Measurements from ENCODE around the gene MOGAT3.

Gene MOGAT3

GRCh38 chr7:101235522-101235921, 34.7 kb upstream of the MOGAT3 start:
- in situ Hi-C loops (cut with HindIII; ENCODE audit: low pct_ligation_motif_present, low pct_unique_long_range_greater_than_20kb, low sequenced_read_pairs) = no loop called here
- no peak for DNase-seq

DNA sequence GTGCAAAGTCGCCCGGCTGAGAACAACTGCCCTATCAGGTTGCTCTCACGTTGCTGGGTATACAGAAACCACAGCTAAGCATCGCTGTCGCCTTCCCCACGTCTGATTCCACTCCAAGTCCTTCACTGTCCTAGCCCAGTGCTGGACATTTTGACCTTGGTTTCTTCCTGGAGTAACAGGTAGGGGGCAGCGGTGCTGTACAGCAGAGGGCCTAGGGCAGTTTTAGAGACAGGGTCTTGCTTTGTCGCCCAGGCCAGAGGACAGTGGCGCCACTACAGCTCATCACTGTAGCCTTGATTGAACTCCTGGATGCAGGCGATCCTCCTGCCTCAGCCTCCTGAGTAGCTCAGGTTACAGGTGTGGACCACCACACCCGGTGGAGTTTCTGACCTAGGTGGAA, 34.2 kb upstream of the MOGAT3 start:
- in situ Hi-C loops (cut with HindIII; ENCODE audit: low pct_ligation_motif_present, low pct_unique_long_range_greater_than_20kb, low sequenced_read_pairs) = no loop called here
- peak; percentile 50 for DNase-seq

- no peak for DNase-seq
- in situ Hi-C loops (cut with HindIII; ENCODE audit: low pct_ligation_motif_present, low pct_unique_long_range_greater_than_20kb, low sequenced_read_pairs) = no loop called here
Measured at GRCh38 chr7:101234636-101235035, 33.8 kb upstream of the MOGAT3 start.

- no peak for DNase-seq
- in situ Hi-C loops (cut with HindIII; ENCODE audit: low pct_ligation_motif_present, low pct_unique_long_range_greater_than_20kb, low sequenced_read_pairs) = no loop called here
Measured at GRCh38 chr7:101233907-101234547, 33.2 kb upstream of the MOGAT3 start.

GRCh38 chr7:101232141-101232850, 31.5 kb upstream of the MOGAT3 start:
- DNase-seq = peak; percentile 49

GRCh38 chr7:101231644-101232043, 30.8 kb upstream of the MOGAT3 start:
- in situ Hi-C loops (cut with HindIII; ENCODE audit: low pct_ligation_motif_present, low pct_unique_long_range_greater_than_20kb, low sequenced_read_pairs) = no loop called here
- DNase-seq = peak; percentile 40

More at GRCh38 chr7:101232141-101232850, 31.5 kb upstream of the MOGAT3 start:
- in situ Hi-C loops (cut with HindIII; ENCODE audit: low pct_ligation_motif_present, low pct_unique_long_range_greater_than_20kb, low sequenced_read_pairs) = no loop called here

DNA sequence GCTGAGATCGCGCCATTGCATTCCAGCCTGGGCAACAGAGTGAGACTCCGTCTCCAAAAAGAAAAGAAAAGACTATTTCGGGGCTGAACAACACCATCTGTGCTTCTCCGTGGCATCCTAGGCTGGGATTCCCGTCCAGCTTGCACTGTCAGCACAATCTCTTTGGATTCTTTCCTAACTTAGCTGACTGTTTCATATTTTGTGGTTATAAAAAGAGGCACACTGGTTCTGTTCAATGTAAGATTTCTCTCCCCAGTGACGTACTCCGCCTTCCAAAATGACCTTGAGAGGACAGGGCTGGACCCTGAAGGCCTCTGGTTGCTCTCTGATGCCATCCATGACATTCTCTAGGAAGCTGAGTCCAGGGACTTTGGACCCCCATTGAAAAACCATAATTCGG, 25.9 kb upstream of the MOGAT3 start:
- DNase-seq = no peak
- in situ Hi-C loops (cut with HindIII; ENCODE audit: low pct_ligation_motif_present, low pct_unique_long_range_greater_than_20kb, low sequenced_read_pairs) = no loop called here

GRCh38 chr7:101225650-101226049, 24.8 kb upstream of the MOGAT3 start:
- DNase-seq = no peak
- in situ Hi-C loops (cut with HindIII; ENCODE audit: low pct_ligation_motif_present, low pct_unique_long_range_greater_than_20kb, low sequenced_read_pairs) = no loop called here

DNA sequence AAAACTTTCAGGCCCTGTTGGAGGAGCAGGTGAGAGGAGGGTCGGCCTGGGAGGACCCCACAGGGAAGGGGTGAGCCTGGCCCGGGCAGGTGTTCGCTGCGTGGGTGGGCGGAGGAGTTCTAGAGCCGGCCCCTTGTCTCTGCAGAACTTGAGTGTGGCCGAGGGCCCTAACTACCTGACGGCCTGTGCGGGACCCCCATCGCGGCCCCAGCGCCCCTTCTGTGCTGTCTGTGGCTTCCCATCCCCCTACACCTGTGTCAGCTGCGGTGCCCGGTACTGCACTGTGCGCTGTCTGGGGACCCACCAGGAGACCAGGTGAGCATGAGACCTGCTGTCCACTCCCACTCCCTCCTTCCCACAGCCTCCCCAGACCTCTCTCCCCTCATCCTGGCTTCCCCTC, 22.7 kb upstream of the MOGAT3 start:
- DNase-seq = no peak
- in situ Hi-C loops (cut with HindIII; ENCODE audit: low pct_ligation_motif_present, low pct_unique_long_range_greater_than_20kb, low sequenced_read_pairs) = no loop called here

DNA sequence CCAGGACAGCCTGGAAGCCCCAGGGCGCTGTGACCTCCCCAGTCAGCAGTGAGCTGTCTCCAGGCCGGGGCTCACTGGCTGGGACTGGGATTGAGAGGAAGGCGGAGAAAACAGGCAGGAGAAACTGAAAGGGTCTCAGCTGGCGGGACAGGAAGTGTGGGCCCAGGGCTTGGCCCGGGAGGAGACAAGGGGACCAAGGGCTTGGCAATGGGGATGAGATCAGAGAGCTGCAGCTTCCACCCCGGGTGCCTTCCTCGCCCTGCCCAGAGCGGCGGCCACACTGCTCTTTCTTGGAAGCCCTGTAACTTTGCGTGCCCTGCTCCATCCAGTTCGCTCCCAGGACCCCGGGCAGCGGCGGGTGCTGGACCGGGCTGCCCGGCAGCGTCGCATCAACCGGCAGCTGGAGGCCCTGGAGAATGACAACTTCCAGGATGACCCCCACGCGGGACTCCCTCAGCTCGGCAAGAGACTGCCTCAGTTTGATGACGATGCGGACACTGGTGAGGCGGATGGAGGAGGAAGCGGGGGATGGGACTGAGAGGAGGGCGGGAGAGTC, 21.5 kb upstream of the MOGAT3 start:
- in situ Hi-C loops (cut with HindIII; ENCODE audit: low pct_ligation_motif_present, low pct_unique_long_range_greater_than_20kb, low sequenced_read_pairs) = no loop called here
- no peak for DNase-seq

- in situ Hi-C loops (cut with HindIII; ENCODE audit: low pct_ligation_motif_present, low pct_unique_long_range_greater_than_20kb, low sequenced_read_pairs) = no loop called here
- DNase-seq = no peak
Measured at GRCh38 chr7:101220295-101220694, 19.5 kb upstream of the MOGAT3 start.

DNA sequence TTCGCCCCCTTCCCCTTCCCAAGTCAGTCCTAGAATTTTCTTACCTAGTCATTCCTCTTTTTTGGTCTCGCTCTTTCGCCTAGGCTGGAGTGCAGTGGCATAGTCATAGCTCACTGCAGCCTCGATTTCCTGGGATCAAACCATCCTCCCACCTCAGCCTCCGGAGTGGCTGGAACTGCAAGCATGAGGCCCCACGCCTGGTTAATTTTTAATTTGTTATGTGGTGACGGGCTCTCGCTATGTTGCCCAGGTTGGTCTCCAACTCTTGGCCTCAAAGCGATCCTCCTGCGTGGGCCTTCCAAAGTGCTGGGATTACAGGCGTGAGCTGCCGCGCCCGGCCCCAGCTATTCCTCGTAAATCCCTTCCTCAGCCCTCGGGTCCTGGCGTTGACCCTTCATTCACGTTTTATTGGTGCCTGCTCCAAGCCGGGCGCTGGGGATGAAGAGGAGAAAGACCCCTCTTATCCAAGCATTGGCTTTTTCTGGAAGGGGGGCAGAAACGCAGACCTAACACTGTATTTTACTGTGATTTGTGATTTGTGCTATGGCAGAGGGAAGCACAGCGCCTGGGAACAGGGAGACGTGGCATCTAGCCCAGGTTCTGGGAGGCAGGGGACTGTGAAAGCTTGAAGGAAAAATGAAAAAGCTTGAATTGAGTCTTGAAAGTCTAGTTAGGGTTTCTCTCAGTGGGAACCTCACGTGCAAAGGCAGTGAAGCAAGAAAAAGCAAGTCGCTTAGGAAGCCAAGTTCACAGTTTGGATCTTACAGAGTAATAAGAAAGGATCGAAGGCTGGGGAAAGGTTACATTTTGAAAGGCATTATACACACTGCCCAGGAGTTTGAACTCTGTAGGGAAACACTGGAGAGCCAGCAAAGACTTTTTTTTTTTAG, 17.6 kb upstream of the MOGAT3 start:
- peak; percentile 88 for DNase-seq
- in situ Hi-C loops (cut with HindIII; ENCODE audit: low pct_ligation_motif_present, low pct_unique_long_range_greater_than_20kb, low sequenced_read_pairs) = loop anchor here (5.0 kb wide), 1 partner anchor 39 kb away; no protein-coding TSS in a partner anchor

- in situ Hi-C loops (cut with HindIII; ENCODE audit: low pct_ligation_motif_present, low pct_unique_long_range_greater_than_20kb, low sequenced_read_pairs) = loop anchor here (5.0 kb wide), 1 partner anchor 40 kb away; no protein-coding TSS in a partner anchor
- peak; percentile 100 for DNase-seq
Measured at GRCh38 chr7:101217388-101218235, 16.8 kb upstream of the MOGAT3 start, which contains the start of the genes PLOD3 and ZNHIT1. Gene PLOD3, minus strand, starts transcription at chr7:101217581. Its CDS starts 307 bp downstream, at chr7:101217274. Gene ZNHIT1, plus strand, starts transcription at chr7:101218165. Its CDS starts 31 bp downstream, at chr7:101218196.

DNA sequence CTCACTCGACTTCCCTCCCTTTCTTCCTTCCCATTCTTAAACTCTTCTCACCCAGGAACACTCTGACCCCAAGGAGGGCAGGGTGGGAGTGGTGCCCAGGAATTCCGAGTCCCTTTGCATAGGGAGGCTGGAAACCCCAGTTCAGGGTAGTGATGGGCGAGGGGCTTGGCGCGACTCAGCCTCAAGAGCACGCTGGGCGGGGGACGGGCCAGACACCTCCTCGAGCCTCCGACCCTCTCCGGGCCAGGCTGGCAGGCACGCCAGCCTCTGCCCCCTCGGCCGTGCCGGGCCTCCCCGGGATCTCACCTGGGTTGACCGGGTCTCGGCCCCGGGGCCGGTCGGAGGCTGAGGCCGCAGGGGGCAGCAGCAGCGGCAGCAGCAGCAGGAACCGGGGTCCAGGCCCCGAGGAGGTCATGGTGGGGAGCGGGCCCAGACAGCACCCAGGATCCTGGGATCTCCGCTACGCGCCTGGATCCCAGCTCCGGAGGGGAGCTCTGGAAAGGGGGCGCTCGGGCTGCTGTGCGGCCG, 16.1 kb upstream of the MOGAT3 start:
- no peak for DNase-seq
- in situ Hi-C loops (cut with HindIII; ENCODE audit: low pct_ligation_motif_present, low pct_unique_long_range_greater_than_20kb, low sequenced_read_pairs) = loop anchor here (5.0 kb wide), 1 partner anchor 40 kb away; no protein-coding TSS in a partner anchor

DNA sequence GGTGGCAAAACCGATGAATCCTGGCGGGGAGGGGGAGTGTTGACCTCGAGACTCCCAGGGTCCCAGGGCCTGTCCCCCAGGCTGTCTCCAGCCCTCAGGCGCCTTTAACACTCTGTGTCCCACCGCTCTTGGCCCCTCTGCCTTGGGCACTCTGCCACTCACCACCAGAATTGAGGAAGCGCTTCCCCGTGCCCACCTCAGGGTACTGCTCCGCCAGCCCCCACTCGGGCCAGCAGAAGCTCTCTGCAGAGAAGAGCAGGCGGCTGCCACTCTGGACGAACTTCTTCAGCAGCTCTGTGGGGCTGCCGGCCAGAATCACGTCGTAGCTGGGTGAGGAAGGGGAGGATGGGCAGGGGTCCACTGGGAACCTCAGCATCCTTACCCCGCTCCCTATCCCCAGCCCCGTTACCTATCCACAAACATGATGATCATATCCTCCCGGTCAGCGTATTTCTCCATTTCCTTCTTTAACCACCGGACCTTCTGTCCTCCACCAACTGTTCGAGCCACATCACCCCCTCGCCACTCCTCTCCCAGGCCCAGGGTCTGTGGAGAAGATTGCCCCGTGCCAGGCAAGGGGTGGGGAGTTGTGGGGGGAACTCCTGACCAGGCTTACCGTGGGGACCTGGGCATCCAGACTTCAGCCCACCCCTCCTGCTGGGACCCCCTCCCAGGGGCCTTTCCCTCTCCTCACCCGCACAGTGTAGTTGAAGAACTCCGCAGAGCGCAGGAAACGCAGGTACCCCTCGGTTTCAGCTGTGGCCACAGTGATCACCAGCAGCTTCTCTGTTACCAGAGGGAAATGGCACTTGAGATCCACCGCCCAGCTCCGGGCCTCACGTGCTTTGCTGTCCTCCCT, 15.4 kb upstream of the MOGAT3 start:
- in situ Hi-C loops (cut with HindIII; ENCODE audit: low pct_ligation_motif_present, low pct_unique_long_range_greater_than_20kb, low sequenced_read_pairs) = loop anchor here (5.0 kb wide), 1 partner anchor 41 kb away; no protein-coding TSS in a partner anchor
- DNase-seq = peak; percentile 28

DNA sequence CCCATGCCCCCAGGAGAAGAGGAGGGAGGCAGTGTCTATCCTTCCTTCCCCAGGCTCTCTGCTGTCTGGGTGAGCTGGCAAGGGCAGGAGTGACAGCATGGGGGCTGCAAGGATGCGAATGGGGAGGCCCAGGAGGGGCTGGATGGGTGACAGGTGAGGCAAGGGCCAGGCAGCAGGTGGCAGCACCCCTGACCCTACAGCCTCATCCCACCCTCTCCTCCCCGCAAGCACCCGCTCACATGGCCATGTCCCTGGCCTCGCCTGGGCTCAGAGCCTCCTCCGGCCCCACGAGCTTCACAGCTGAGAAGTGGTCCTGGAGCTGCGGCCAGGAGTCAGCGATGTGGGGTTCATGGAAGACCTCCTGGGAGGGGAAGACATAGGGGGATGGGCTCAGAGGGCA, 11.2 kb upstream of the MOGAT3 start:
- DNase-seq = no peak
- in situ Hi-C loops (cut with HindIII; ENCODE audit: low pct_ligation_motif_present, low pct_unique_long_range_greater_than_20kb, low sequenced_read_pairs) = no loop called here

DNA sequence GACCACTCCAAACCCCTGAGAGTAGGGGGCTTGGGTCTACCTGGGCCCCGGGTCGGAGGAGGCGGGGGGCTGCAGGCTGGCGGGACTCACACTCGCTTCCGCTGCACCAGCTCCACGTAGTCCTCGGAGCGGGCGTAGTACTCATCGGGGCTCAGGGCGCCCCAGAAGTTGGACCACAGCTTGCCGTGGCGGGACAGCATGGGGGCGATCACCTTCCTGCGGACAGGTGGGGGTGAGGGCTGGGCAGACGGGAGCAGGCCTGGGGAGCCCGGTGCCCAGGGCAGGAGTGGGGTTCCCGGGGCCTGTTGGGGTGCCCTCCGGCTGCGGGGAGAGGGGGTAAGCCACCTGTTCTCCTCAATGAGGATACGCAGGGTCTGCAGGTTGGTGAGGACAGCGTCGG, 10.7 kb upstream of the MOGAT3 start:
- no peak for DNase-seq
- in situ Hi-C loops (cut with HindIII; ENCODE audit: low pct_ligation_motif_present, low pct_unique_long_range_greater_than_20kb, low sequenced_read_pairs) = no loop called here
